ENCODE results near the gene EPHB3.

The EPHB3 gene

GRCh38 chr3:184630861-184631471, 69.4 kb downstream of the EPHB3 start:
- DNase-seq, result no peak

- DNase-seq, result no peak
Measured at GRCh38 chr3:184631472-184631861, 69.9 kb downstream of the EPHB3 start.
